Kidney glomerular epithelial cell (primary cell): Measurements from ENCODE around the gene CCDC185.

ENCODE experiments used
- DNase-seq: peaks from one replicate; lab custom pipeline; 2025; lab: John Stamatoyannopoulos, UW

Gene CCDC185

DNA sequence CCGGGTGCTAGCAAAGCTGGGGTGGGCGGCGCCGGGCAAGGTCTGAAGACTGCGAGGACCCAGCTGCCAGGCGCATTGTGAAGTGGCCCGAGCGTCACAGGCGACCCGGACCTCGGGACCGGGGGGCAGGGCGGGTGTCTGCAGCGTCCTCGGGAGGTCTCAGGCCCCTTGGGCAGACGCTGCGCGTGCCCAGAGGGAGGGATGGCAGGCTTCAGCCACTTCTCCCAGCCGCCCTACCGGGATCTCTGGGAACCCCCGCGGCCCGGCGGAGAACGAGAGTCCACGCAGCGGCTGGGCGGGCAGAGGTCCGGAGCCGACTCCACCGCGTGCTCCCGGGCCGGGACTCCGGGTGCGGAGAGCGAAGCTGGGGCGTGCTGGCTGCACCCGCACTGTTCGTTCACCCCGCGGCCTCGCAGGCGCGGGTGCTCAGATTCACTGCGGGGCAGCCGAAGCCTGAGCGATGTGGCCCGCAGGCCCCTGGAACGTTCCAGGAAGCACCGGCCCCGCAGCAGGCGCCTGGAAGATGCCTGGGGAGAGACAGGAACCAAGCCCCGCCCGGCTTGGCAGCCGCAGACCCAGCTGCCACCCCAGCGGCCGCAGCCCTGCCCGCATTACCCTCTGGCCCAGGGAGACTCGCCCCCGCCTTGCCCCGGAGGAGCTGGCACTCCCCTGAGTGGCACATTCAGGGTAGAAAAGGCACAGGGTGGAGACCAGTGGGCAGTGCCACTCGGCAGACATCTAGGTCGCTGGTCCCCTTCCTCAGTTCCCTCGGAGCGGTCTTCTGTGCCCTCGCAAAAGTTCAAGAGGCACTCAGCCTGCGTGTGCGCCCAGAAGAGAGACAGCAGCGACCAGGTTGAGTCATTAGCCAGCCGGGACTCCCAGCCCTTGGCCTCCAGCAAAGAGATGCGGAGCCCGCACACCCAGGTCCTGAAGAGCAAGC, at the start of gene CCDC185:
Gene CCDC185, plus strand, starts transcription at position 141 of the 940 bp plus-strand sequence. Its CDS starts 61 bp downstream, at position 202.
- DNase-seq = peak; percentile 10

DNA sequence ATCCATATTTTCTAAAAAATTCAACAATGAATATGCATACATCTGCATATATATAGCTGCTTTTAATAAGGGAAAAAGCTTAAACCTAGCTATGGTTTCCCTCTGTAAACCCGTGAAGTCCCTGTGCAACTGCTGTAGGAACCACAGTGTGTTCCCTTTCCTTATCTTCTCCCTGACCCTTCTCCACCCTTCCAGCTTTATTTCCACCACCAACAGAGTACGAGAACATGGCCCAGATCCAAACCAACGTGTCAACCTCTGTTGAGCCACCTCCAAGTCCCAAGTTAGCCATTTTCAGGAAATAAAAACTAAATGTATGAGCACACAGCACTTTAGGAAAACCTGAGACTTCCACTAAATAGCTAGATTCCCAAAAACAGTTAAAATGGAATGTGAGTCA, 49.5 kb upstream of the CCDC185 start:
- no peak for DNase-seq

DNA sequence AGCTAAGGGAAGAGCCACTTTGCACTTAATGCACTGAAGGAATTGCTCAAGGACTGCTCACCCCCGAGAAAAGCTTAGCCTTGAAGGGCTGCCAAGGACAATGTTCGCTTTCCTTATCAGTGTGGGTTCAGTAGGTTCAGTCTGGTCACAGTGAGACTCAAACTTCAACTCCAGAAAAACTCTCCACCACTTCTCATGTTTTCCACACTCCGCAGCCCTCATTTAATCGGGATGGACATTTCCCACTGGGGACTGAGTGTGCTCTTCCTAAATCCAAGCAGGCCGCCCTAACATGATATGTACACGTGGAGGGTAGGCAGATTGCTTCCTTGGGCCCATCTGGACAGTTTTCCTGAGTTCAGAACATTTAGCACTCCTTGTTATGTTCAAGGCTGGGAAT, 48.7 kb upstream of the CCDC185 start:
- DNase-seq = no peak

- DNase-seq = no peak
These were observed 47.5 kb upstream of the CCDC185 start for GRCh38 chr1:223345720-223346119.

GRCh38 chr1:223346311-223346710, 46.9 kb upstream of the CCDC185 start:
- DNase-seq = no peak

DNA sequence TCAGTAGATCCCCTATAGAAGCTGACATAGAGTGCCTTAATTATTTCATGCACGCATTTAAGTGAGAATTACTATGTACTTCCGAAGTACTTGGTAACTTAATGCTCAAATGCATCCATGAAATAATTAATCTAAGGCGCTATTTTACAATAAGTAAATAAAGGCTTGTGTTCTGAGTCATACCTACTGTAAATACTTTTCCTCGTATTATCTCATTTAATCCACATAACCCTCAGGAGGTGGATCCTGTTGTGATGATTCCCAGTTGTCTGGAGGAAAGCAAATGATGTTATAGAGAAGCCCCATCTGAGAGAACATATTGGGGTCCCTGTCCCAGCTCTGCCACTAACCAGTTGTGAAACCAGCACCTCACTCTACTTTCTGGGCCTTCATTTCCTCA, 45.6 kb upstream of the CCDC185 start:
- no peak for DNase-seq

GRCh38 chr1:223348439-223348838, 44.8 kb upstream of the CCDC185 start:
- no peak for DNase-seq

GRCh38 chr1:223349241-223349640, 44.0 kb upstream of the CCDC185 start:
- no peak for DNase-seq

- DNase-seq = no peak
These were observed 42.8 kb upstream of the CCDC185 start for GRCh38 chr1:223350361-223350908.

DNA sequence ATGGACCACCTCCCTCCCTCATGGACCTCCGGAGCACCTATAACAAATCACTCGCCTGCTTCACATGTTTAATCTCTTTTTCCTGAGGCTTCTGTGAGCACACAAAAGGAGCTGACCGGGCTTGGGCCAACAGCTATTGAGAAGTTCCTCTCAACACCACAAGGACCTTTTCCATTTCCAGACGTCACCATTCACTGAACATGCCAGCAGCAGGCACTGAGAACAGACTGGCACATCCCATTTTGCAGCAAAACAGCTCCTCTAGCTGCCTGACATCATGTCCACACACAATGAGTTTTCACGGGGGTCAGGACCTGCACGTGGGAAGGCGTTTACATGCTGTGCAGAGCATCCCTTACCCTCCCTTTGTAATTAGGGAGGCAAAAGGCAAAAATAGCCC, 40.3 kb upstream of the CCDC185 start:
- DNase-seq = no peak

GRCh38 chr1:223353939-223354338, 39.3 kb upstream of the CCDC185 start:
- no peak for DNase-seq

DNA sequence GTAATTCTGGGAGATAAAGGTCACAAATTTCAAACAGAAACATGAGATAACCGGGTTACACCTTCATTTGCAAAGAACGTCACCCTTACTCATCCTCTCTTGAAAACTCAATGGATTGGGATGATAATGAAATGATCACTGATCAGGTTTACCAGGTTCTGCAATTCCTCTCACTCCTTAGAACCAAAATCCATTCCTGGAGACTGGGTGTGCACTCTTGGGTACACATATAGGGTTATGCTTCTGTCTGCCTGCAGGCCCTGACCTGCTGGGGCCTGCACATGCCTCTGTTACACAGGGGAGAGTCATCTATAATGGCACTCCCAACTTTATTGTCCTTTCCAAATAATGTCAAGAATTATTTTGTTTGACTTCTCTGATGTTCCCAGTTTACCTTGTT, 37.5 kb upstream of the CCDC185 start:
- DNase-seq = no peak

- no peak for DNase-seq
These were observed 34.4 kb upstream of the CCDC185 start for GRCh38 chr1:223358826-223359225.

DNA sequence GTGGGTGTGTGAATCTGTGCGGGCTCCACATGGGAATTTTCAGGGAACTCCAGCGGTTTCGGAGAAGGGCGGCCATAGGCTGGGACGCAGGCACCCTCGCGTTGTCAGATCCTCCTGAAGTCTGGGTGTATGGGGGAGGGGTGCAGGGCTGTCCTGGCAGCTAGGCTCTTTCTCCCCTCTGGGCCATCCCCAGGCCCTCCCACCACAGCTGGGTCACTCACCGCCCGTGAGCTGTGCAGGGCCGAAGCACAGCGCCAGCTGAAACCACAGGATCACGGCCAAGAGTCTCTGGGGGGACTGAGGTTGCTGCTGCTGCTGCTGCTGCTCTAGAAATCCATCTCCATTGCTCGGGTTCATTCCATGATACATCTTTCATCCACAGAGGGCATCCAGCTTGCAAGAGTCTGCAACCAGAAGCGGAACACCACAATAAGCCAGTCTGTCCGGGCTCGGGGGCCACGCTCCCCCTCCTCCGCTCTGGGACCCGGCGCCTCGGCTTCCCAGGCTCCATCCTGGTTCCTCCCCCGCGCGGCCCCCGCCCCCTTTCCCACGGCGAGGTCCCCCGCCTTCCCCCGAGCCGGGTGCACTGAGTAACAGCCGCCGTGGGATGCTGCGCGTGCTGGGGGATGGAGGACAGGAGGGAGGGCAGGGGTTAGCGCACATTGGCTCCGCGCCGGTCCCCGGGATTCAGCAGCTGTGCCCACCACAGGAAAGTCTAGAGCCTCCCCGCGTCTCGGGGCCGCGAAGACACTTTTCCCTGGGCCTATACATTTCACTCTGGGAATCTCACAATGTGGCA, 30.0 kb upstream of the CCDC185 start:
- peak; percentile 6 for DNase-seq

DNA sequence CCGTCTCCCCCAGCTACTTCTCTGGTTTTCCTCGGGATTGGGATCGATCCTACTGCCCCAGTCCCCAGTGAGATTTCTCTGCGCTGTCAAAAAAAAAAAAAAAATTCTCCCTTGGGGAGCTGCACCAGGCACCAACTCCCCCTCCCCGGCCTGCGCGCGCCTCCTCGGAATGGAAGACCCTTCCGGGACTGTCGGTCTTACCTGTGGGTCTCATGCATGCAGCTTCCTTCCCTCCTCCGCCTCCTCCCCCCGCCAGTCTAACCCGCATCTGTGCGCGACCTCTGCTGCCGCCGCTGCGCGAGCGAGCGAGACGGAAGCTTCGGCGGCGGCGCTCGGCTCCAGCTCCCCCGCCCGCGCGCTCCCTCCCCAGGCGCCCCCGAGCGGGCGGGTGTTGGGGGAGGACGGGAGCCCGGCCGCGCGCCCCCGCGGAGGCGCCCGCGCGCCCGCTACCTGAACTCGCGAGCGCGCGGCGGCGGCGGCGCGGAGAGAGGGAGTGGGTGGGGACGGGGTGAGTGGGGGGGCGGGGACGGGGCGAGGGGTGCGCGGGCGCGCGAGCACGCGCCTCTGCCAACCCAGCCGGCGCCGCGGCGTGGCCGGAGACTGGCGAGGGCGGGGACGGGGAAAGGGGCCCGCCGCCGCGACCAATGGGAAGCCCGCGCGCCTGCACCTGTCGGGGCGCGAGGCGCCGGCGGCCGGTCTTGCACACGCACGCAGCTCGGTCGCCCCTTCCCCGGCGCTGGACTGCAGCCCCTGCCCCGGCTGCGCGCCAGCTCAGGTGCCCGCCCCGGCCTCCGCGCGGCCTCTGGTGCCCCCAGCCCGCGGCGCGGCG, 29.1 kb upstream of the CCDC185 start, which contains the start of gene SUSD4:
Gene SUSD4, minus strand, starts transcription at position 321 of the 829 bp plus-strand sequence. CDS start 751 bp downstream, outside the sequence.
- DNase-seq = peak; percentile 46

DNA sequence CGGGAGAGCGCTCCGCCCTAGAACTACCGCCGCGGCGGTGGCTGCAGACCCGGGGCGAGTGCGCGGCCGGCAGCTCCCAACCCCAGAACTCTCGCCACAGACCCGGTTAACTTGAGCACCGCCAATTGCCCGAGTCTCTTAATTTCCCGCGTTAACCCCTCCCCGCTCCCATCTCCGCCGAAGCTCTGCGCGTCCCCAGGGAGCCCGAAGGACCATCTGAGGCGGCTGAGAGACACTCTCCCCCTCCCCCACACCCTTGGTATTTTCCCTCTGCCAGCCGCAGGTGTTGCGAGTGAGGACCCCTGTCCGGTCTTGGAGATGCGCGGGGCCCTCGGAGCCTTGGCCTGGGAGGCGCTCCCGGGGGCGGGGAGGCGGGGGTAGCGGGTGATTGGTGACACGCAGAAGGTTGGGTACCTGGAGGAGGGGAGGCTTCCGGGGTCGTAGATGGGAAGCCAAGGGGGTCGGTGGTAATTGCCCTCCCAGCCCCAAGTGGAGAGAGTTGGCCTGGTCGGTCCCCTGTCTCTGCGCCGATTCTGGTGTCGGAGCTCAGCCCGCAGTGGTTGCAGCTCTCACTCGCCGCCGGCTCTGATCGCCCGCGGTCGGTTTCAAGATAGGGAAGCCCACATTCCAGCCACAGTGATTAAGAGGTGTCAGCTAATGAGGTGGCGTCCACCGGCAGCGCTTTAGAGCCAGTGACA, 28.4 kb upstream of the CCDC185 start:
- DNase-seq = no peak

GRCh38 chr1:223374064-223374610, 19.1 kb upstream of the CCDC185 start:
- DNase-seq = no peak

DNA sequence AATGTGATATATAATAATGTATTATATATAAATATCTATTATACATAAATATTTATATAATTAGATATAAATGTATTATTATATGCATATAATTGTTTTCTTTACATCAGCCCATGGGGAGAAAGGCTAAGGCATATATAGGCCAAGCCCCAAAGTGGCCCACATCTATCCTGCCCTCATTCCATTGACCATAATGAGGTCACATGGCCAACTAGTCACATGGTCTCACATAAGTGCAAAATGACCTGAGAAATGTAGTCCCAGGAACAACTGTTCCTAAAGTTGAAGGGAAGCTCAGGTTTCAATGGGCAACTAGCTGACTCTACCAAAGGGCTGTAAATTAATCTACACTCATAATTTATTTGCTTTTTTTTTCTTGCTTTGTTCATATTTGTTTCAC, 14.5 kb upstream of the CCDC185 start:
- DNase-seq = no peak

GRCh38 chr1:223386013-223386412, 7.2 kb upstream of the CCDC185 start:
- no peak for DNase-seq

DNA sequence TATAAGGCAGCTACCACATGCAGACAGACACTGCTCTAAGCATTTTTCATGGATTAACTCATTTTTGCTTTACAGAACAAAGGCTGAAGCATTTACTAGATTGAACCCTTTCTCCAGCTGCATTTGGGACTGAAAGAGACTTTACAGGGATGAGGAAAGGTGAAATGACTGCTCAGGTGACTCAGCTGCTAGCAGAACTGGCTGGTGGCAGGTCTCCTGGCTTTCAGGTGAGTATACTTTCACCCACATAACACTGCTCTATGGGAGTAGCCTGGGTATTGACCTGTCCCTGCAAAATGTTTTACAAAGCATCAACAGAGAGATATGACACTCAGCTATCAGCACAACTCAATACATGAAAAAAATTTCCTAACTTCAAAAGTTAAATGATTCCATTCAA, 2.6 kb upstream of the CCDC185 start:
- DNase-seq = no peak

DNA sequence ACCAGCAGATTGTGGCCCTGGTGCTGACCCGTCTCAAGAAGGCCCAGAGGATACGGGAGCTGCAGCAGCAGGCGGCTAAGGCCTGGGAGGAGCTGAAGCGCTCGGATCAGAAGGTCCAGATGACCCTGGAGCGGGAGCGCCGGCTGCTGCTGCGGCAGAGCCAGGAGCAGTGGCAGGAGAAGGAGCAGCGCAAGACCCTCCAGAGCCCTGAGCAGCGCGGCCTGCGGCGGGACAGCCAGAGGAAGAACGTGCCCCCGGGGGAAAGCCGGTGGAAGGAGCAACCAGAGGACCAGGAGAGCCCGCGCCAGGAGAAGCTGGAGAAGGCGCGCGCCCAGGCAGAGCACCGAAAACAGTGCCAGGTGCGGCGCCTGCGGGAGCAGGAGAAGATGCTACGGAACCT, 1.0 kb downstream of the CCDC185 start:
- no peak for DNase-seq
